Fibroblast of lung (primary cell): ENCODE results near the gene TMEM223.

Experiments
- EZH2 ChIP-seq: IDR thresholded peaks from 2 replicates; pipeline ENCODE4 v1.5.1; 2012; ENCODE audit warnings: low read length, control low read depth, mild to moderate bottlenecking; ENCODE audit errors: missing control alignments
- TF ChIP-seq, protein P1 (sequence below), 2 donors: IDR thresholded peaks in 1 of 2; conservative IDR thresholded peaks in 1 of 2; 1 replicate in 1 of 2; 2 replicates in 1 of 2; pipeline ENCODE4 v1.5.1; 2011 to 2012; ENCODE audit warnings: low read length in 2 of 2, control low read depth in 1 of 2, inconsistent platforms in 1 of 2, low read depth in 1 of 2, mild to moderate bottlenecking in 1 of 2

DNA sequence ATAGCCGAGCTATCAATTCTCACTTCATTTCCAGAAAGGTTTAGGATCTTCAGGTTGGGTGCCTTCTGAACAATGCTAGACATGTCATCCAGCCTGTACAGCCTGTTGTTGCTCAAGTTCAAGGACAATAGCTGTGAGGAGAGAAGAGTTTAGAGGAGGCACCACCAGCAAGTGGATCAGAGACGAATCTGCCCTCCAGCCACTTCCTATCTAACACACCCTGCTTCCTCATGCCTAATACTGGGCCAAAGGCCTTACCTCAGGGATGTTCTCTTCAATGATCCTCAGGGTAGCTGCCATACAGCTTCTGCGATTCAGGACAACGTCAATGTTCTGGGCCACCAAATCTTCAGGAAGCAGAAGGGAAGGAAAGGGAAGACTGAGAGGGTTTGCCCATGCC is 9.3 kb upstream of the TMEM223 start:
- TF ChIP-seq EZH2: no peak
- TF ChIP-seq, protein P1, sequence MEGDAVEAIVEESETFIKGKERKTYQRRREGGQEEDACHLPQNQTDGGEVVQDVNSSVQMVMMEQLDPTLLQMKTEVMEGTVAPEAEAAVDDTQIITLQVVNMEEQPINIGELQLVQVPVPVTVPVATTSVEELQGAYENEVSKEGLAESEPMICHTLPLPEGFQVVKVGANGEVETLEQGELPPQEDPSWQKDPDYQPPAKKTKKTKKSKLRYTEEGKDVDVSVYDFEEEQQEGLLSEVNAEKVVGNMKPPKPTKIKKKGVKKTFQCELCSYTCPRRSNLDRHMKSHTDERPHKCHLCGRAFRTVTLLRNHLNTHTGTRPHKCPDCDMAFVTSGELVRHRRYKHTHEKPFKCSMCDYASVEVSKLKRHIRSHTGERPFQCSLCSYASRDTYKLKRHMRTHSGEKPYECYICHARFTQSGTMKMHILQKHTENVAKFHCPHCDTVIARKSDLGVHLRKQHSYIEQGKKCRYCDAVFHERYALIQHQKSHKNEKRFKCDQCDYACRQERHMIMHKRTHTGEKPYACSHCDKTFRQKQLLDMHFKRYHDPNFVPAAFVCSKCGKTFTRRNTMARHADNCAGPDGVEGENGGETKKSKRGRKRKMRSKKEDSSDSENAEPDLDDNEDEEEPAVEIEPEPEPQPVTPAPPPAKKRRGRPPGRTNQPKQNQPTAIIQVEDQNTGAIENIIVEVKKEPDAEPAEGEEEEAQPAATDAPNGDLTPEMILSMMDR (conservative IDR thresholded peaks at IDR 0.05 in 1 of 2, IDR thresholded peaks at IDR 0.05 in 1 of 2; ENCODE audit: low read depth in 1 of 2, low read length in 2 of 2): no peak
